NCI-H1105 (cell line): ENCODE data around the gene OAT.
"Not testable (repeated sequence)": the region's sequence is repeated elsewhere in the genome, so short reads cannot be mapped to it uniquely, and the experiment has no call there.

Experiments used
- DNase-seq: peaks from one replicate; lab custom pipeline; 2025; lab: John Stamatoyannopoulos, UW

Gene OAT

GRCh38 chr10:124378881-124379471 lies 39.7 kb downstream of the OAT start:
- no peak for DNase-seq

GRCh38 chr10:124378271-124378670 lies 40.5 kb downstream of the OAT start:
- no peak for DNase-seq

- DNase-seq, result no peak
Observed at GRCh38 chr10:124377101-124377500, 41.6 kb downstream of the OAT start.

GRCh38 chr10:124376411-124376810 lies 42.3 kb downstream of the OAT start:
- no peak for DNase-seq

GRCh38 chr10:124375691-124376090 lies 43.0 kb downstream of the OAT start:
- DNase-seq, result no peak

- DNase-seq, result no peak
Observed at GRCh38 chr10:124375353-124375614, 43.4 kb downstream of the OAT start.

GRCh38 chr10:124374535-124375352 lies 44.0 kb downstream of the OAT start:
- no peak for DNase-seq

- DNase-seq, result no peak
Observed at GRCh38 chr10:124372899-124373298, 45.8 kb downstream of the OAT start.

GRCh38 chr10:124370426-124370825 lies 48.3 kb downstream of the OAT start:
- DNase-seq, result no peak

- no peak for DNase-seq
Observed at GRCh38 chr10:124369986-124370385, 48.7 kb downstream of the OAT start.

GRCh38 chr10:124369533-124369932 lies 49.2 kb downstream of the OAT start:
- DNase-seq, result not testable (repeated sequence)

- no peak for DNase-seq
Observed at GRCh38 chr10:124369066-124369465, 49.7 kb downstream of the OAT start.

- DNase-seq, result no peak
Observed at GRCh38 chr10:124367936-124368335, 50.8 kb downstream of the OAT start.

- DNase-seq, result no peak
Observed at GRCh38 chr10:124367414-124367813, 51.3 kb downstream of the OAT start.

GRCh38 chr10:124366825-124367224 lies 51.9 kb downstream of the OAT start:
- DNase-seq, result no peak

- DNase-seq, result no peak
Observed at GRCh38 chr10:124366343-124366742, 52.4 kb downstream of the OAT start.

- DNase-seq, result no peak
Observed at GRCh38 chr10:124364674-124365073, 54.0 kb downstream of the OAT start.

GRCh38 chr10:124362568-124362967 lies 56.2 kb downstream of the OAT start:
- DNase-seq, result no peak

- DNase-seq, result no peak
Observed at GRCh38 chr10:124359336-124359832, 59.3 kb downstream of the OAT start.

GRCh38 chr10:124357561-124357885 lies 61.2 kb downstream of the OAT start:
- DNase-seq, result no peak

GRCh38 chr10:124356701-124357560 lies 61.8 kb downstream of the OAT start:
- no peak for DNase-seq

GRCh38 chr10:124354411-124355382 lies 64.0 kb downstream of the OAT start:
- no peak for DNase-seq
